Fibroblast of mammary gland (primary cell): ENCODE data around the gene TAF12.
"Not testable (repeated sequence)": the region's sequence is repeated elsewhere in the genome, so short reads cannot be mapped to it uniquely, and the experiment has no call there.

Experiments used
- DNase-seq: peaks from one replicate; pipeline ENCODE4 v3.0.0-alpha.2; 2010; ENCODE audit warnings: low read depth
- H3K4me3 ChIP-seq: 2 replicates; pipeline ENCODE4 v1.5.1; 2011; ENCODE audit warnings: low read depth, mild to moderate bottlenecking, low read length, moderate library complexity; ENCODE audit not compliant: control insufficient read depth
- TF ChIP-seq, protein P1 (sequence below): conservative IDR thresholded peaks from 2 replicates; pipeline ENCODE4 v1.5.1; 2011; ENCODE audit warnings: low read depth, low read length, inconsistent platforms; ENCODE audit not compliant: control insufficient read depth, insufficient read depth

TAF12 gene

DNA sequence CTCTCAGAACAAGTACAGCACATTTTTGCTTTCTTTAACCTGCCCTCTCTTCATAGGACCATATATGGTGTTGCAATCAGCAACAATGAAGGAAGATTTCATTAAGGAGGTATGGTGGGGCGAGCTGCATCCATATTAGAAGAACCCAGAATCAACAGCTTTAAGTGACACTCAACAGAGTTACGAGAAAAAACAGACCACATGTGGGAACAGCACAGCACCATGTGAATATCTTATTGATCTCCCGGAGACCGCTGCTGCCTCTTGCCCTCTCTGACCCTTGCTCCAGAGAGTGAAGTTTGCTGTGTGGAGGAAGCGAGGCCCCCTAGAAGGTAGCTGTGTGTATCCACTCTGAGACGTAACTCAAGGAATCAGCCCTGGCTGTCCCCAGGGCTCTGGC lies 37.9 kb downstream of the TAF12 start:
- no peak overlapping the region for H3K4me3 ChIP-seq
- TF ChIP-seq, protein P1, sequence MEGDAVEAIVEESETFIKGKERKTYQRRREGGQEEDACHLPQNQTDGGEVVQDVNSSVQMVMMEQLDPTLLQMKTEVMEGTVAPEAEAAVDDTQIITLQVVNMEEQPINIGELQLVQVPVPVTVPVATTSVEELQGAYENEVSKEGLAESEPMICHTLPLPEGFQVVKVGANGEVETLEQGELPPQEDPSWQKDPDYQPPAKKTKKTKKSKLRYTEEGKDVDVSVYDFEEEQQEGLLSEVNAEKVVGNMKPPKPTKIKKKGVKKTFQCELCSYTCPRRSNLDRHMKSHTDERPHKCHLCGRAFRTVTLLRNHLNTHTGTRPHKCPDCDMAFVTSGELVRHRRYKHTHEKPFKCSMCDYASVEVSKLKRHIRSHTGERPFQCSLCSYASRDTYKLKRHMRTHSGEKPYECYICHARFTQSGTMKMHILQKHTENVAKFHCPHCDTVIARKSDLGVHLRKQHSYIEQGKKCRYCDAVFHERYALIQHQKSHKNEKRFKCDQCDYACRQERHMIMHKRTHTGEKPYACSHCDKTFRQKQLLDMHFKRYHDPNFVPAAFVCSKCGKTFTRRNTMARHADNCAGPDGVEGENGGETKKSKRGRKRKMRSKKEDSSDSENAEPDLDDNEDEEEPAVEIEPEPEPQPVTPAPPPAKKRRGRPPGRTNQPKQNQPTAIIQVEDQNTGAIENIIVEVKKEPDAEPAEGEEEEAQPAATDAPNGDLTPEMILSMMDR, result no peak
- no peak for DNase-seq

DNA sequence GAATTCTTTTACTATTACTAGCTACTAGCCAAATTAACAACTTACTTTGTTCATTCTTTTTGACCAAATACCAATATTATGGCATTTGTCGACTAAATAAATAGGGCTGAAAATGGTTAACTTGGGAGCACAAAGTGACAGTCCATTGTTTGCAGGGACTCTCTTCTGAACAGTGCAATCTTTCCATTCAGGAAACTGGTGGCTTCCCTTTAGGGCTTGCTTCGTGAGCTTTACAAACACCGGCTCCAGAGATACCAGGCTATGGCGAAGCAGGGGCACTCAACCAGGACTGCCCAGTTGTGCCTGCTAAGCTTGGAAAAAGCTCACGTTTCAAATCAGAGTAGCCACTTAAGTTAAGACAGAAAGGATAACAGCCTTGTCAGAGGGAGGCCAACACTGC lies 38.5 kb downstream of the TAF12 start:
- DNase-seq, result no peak
- TF ChIP-seq, protein P1, result no peak
- no peak overlapping the region for H3K4me3 ChIP-seq

DNA sequence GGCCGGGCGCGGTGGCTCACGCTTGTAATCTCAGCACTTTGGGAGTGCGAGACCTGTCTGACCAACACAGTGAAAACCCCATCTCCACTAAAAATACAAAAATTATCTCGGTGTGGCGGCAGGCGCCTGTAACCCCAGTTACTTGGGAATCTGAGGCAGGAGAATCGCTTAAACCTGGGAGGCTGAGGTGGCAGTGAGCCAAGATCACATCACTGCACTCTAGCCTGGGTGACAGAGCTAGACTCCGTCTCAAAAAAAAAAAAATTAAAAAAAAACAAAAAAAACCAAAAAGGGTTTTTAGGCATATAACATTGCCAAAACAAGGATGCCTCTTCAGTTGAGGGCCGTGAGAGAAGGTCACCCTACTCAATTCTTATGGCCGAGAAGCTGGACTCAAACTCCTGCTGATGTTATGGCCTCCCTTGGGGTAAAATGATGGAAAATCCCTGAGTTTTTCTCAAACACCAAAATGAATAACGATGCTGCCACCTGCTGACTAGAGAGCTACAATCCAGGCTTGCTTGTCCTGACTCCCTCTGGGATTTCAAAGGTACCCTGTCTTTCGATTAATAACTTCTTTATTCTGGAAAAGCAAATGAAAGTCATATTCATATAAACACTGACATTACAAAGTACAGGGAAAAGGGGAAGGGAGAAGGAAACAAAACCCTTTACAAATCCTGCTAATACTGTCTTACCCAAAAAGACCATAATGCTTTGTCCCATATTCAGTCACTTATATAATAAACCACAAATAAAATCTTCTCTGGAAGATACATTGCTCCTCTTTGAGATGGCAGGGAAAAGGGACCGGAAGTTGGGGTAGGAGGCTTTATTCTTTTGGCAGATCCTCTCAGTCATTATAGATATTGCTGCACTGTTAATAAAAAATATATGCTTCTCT lies 40.1 kb downstream of the TAF12 start:
- H3K4me3 ChIP-seq, result no peak overlapping the region
- peak; percentile 85 for DNase-seq
- TF ChIP-seq, protein P1, result peak; percentile 88

DNA sequence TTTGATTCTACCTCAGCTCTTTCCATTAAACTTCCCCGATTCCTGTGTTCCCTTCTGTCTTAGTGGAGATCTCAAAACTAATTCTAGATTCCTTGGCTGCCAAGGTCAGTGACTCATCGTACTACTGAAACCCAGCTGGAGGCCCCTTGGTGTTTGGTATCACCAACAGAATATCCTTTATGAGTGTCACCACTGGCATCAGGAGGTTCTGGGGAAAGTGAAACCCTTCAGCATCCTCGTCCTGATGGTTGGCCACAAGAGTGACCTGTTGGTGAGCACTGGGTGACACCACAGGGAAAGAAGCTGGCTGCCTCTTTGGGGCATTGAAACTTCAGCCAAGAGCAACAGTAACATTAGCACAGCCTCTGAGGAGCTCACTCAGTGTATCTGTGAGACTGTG lies 41.2 kb downstream of the TAF12 start:
- TF ChIP-seq, protein P1, result no peak
- H3K4me3 ChIP-seq, result no peak overlapping the region
- DNase-seq, result peak; percentile 90

DNA sequence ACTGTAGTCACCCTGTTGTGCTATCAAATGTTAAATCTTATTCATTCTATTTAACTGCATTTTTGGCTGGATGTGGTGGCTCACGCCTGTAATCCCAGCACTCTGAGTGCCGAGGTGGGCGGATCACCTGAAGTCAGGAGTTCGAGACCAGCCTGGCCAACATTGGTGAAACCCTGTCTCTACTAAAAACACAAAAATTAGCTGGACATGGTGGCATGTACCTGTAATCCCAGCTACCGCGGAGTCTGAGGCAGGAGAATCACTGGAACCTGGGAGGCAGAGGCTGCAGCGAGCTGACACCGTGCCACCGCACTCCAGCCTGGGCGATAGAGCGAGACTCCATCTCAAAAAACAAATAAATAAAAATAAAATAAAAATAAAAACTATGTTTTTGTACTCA lies 46.6 kb downstream of the TAF12 start:
- not testable (repeated sequence) for DNase-seq, H3K4me3 ChIP-seq

DNA sequence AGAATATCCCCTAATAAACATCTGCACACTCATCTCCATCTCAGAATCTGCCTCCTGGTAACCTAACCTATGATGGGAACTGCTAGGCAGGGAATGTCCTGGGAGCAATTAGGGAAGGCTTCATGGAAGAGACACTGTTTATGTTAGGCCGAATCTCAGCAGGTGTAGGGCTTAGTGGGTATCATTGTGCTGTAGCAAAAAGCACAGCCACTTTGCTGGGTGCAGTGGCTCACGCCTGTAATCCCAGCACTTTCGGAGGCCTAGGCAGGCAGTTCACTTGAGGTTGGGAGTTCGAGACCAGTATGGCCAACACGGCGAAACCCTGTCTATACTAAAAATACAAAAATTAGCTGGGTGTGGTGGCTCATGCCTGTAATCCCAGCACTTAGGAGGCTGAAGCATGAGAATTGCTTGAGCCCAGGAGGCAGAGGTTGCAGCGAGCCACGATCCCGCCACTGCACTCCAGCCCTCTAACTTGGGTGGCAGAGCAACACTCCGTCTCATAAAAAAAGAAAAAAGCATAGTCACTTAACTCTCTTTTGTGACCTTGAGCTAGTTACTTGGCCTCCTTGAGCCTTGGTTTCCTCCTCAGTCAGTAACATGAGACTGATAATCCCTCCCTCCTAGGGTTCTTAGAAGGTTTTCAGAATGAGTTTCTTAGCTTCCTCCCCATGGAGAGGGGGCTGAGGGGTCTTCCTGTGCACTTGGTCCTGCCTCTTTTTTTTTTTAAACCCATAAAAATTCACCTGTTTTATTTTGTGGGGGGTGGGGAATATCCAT lies 47.3 kb downstream of the TAF12 start:
- TF ChIP-seq, protein P1, result no peak
- no peak for DNase-seq
- no peak overlapping the region for H3K4me3 ChIP-seq

DNA sequence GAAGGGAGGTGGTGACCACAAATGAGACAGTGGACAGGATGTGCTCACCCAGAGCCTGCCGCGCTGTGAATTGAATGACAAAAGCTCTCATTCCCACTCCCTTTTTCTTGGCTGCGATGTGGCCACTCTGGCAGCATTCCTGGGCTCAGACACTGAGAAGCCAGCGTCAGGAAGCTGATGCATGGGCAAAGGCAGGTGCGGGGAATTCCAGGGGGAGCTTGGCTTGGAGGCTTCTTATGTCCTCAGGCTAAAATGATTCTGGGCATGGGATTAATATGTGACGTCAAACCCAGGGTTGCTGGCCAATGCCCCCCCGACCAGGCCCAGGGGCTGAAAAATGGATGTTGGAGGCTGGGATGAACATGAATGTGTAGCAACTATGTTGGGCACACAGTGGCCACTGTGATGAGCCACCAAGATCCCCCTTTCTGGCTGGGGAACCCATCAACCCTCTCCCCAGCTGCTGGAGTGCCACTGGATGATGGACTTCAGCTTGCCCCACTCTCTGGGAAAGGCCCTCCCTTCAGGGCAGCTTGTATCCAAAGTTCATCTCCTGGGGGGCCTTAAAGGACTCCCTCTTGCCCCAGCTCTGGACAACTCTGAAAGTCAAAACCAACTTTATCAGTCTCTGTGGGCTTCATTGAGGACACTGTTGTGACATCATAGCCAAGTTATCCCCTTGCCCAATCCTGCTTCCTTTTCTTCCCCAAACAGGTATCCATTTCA lies 48.0 kb downstream of the TAF12 start:
- DNase-seq, result peak; percentile 42
- not testable (repeated sequence) for H3K4me3 ChIP-seq

DNA sequence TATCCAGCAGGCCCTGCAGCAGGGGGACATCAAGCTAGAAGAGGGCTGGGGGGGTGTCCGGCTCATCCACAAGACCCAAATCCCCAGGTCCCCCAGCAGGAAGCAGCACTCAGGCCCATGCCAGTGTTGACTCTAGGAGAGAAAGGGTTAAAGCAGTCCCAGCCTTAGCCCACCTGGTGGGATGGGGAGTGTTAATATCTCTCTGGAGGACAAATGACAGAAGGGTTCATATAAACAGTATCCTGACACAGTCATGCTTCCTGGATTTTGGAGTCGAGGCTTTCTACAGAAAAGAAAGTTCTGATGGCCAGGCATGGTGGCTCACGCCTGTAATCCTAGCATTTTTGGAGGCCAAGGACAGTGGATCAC lies 48.9 kb downstream of the TAF12 start:
- DNase-seq, result not testable (repeated sequence)

More for the DNA sequence above, 48.9 kb downstream of the TAF12 start:
- not testable (repeated sequence) for H3K4me3 ChIP-seq
